Spleen (tissue), 7 donors: ENCODE results near the gene CFAP157.

Source experiments
- POLR2A ChIP-seq, 3 donors: fragments of 450-650 bp; IDR thresholded peaks; one replicate each; pipeline ENCODE4 v1.5.1; 2017; ENCODE audit warnings: antibody characterized with exemption in 3 of 3, mild to moderate bottlenecking in 1 of 3
- POLR2AphosphoS5 ChIP-seq, 3 donors: sonication (generic); formaldehyde crosslinking; IDR thresholded peaks; one replicate each; pipeline ENCODE4 v1.5.1; 2017; ENCODE audit warnings: antibody characterized with exemption in 3 of 3
- TF ChIP-seq, protein P1 (sequence below), 11 experiments: fragments of 200-600 bp in 7 of 11; fragments of 450-650 bp in 4 of 11; sonication (generic) in 4 of 11; IDR thresholded peaks in 8 of 11; conservative IDR thresholded peaks in 3 of 11; 1 replicate in 7 of 11; 2 replicates in 4 of 11; pipeline versions ENCODE4 v1.4.0 to v1.8.0; 2016 to 2021; ENCODE audit warnings: antibody characterized with exemption in 11 of 11, inconsistent platforms in 4 of 11, mild to moderate bottlenecking in 1 of 11
- donor health status: DM: no; HTN: no; CAD: no; lungs with moderate emphysema.
- donor health status: DM: no; HTN: no; CAD: no.
- donor health status: DM: no; HTN: no; CAD: no.

DNA sequence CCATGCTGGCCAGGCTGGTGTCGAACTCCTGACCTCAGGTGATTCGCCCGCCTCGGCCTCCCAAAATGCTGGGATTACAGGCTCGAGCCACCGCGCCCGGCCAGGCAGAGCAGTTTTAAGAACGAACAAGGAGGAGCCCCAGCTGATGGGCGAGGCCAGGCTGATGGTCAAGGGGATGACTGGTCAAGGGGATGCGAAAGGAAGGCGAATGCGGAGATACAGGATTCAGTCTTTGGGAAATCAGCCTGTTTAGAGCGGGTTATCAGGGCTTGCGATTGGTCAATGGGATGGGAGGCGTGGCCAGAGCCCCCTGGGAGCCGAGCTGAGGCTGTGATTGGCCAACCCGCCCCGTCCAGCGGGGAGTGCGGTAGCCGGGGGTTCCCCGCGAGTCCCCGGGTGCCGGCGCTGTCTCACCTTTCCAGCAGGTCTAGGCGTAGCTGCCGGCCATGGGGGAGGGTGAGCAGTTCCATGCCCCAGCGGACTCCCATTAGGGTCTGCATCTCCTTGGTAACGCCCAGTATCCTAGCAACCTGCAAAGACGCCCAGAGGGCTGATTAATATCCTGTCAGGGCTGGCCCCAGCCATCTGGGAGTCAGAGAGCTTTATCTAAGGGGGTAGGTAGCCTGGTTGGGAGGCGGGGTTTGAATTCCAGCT lies 35.8 kb downstream of the CFAP157 start:
- TF ChIP-seq POLR2A (IDR thresholded peaks at IDR 0.05) = no peak
- TF ChIP-seq, protein P1, sequence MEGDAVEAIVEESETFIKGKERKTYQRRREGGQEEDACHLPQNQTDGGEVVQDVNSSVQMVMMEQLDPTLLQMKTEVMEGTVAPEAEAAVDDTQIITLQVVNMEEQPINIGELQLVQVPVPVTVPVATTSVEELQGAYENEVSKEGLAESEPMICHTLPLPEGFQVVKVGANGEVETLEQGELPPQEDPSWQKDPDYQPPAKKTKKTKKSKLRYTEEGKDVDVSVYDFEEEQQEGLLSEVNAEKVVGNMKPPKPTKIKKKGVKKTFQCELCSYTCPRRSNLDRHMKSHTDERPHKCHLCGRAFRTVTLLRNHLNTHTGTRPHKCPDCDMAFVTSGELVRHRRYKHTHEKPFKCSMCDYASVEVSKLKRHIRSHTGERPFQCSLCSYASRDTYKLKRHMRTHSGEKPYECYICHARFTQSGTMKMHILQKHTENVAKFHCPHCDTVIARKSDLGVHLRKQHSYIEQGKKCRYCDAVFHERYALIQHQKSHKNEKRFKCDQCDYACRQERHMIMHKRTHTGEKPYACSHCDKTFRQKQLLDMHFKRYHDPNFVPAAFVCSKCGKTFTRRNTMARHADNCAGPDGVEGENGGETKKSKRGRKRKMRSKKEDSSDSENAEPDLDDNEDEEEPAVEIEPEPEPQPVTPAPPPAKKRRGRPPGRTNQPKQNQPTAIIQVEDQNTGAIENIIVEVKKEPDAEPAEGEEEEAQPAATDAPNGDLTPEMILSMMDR (IDR thresholded peaks at IDR 0.05 in 8 of 11, conservative IDR thresholded peaks at IDR 0.05 in 3 of 11) = no peak
- TF ChIP-seq POLR2AphosphoS5 (IDR thresholded peaks at IDR 0.05) = peak in 1 of 3 donors; percentile 69
